Measurements from ENCODE around the gene COA1.
"Not testable (repeated sequence)": the region's sequence is repeated elsewhere in the genome, so short reads cannot be mapped to it uniquely, and the experiment has no call there.

Gene COA1

GRCh38 chr7:43649755-43650274 is 79.5 kb downstream of the COA1 start:
- DNase-seq = no peak

- DNase-seq = no peak
Measured at GRCh38 chr7:43648473-43649406, 80.6 kb downstream of the COA1 start.

DNA sequence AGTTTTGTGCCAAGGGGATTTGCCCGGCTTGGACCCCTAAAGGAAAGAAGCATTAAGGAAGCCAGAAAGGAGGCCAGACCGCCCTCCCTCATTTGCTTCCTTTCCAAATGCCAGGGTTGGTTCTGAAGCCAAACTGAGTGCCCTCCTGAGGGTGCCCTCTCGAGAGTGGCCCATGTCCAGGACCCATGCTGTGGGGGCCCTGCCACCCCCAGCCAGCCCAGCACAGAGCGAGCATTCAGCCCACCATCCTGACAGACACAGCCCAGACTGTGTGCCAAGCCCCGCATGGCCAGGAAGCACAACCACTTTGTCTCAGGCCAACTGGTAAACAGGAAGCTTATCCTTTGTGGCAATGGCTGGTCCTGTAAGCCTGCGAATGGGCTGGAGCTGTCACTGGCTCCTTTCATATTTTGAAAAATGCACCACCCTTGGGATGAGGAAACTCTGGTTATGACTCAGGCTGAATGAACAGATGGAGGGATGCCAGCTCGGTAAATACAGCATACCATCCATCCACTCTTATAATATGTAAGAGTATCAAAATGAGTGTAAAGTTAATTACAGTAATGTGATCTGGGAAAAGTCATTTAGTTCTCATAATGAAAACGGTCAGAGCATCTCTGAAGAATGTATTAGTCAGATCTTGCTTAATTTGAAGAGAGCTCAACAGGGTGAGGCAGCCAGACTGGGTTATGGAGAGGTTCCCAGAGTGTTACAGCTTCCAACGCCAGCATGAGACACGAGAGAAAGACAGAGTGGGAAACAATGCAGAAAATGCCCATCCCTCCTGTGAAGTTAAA is 81.5 kb downstream of the COA1 start:
- peak; percentile 67 for DNase-seq

GRCh38 chr7:43647339-43647672 is 82.0 kb downstream of the COA1 start:
- no peak for DNase-seq

- no peak for DNase-seq
Measured at GRCh38 chr7:43646603-43647338, 82.6 kb downstream of the COA1 start.

GRCh38 chr7:43645699-43646226 is 83.6 kb downstream of the COA1 start:
- no peak for DNase-seq

GRCh38 chr7:43643846-43644245 is 85.5 kb downstream of the COA1 start:
- no peak for DNase-seq

GRCh38 chr7:43642897-43643630 is 86.3 kb downstream of the COA1 start:
- no peak for DNase-seq

DNA sequence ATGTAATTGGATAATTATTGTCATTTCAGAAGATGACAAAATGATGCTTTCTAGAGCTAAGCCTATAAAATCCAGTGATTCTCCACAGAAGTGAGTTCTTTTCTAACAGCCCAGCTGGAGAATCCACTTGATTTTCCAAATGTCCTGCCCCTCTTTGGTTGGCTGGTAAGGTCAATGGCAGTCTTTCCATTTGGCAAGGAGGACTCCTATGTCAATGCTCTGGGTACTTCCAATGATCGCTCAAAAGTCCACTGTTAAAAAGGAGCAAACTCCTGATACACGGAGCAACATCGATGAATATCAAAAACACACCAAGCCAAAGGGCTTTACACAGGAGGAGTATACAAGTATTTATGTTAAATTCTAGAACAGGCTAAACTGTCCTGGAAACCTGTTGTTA is 88.6 kb downstream of the COA1 start:
- no peak for DNase-seq

GRCh38 chr7:43639858-43640491 is 89.3 kb downstream of the COA1 start:
- DNase-seq = peak; percentile 77

GRCh38 chr7:43637114-43637806 is 92.1 kb downstream of the COA1 start:
- no peak for DNase-seq

DNA sequence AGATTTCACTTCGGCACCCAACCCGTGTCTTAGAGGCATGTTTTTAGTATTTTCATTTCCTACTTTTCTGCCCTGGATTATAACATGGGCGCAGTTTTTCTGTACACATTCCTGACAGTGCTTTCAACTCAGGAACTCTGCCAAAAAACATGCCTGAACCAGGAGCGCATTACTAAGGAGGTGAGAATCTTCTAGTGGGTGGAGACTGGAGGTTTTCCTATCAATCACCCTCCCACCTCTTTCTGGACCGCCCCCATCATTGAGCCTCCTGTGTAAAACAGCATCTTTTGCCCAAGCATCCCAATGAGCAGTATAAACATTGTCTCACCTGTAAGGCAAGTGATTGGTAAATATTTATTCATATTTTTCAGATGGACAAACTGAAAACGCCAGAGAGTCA is 93.2 kb downstream of the COA1 start:
- DNase-seq = peak; percentile 2

DNA sequence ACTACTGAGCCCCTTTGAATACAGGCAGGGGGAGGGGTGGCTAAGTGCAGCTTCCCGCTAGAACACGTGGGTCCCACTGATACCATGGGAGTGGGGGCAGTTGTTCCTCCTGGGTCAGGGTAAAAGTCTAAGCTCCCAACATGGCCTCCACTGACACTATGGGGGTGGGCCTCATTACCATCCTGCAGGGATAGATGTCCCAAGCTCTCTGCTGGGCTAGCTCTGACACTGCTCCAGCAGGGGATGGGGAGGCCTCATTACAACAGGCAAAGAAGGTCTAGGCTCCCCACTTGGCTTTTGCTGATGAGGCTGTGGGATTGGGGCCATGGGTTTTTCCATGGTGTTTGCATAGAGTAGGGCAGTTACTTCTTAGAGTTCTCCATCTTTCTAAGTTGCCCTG is 94.9 kb downstream of the COA1 start:
- DNase-seq = no peak

DNA sequence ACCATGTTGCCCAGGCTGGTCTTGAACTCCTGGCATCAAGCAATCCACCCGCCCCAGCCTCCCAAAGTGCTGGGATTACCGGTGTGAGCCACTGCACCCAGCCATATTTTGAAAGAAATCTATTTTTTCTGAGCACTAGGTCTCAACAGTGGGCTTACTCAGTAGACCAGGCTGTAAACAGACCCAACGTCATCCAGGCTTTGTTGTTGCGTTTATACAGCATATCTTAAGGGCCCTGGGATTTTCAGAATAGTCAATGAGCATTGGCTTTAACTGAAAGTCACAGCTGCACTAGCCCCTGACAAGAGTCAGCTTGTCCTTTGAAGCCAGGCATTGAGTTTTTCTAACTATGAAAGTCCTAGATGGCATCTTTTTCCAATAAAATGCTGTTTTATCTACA is 96.6 kb downstream of the COA1 start:
- DNase-seq = no peak

GRCh38 chr7:43631559-43631958 is 97.8 kb downstream of the COA1 start:
- DNase-seq = no peak

- no peak for DNase-seq
Measured at GRCh38 chr7:43630482-43630881, 98.8 kb downstream of the COA1 start.

GRCh38 chr7:43629857-43630256 is 99.5 kb downstream of the COA1 start:
- DNase-seq = no peak

GRCh38 chr7:43628431-43628830 is 100.9 kb downstream of the COA1 start:
- no peak for DNase-seq

- DNase-seq = not testable (repeated sequence)
Measured at GRCh38 chr7:43627798-43628197, 101.5 kb downstream of the COA1 start.

GRCh38 chr7:43626695-43627094 is 102.6 kb downstream of the COA1 start:
- DNase-seq = no peak

GRCh38 chr7:43625980-43626379 is 103.3 kb downstream of the COA1 start:
- DNase-seq = no peak
